HepG2 (cell line): ENCODE results near the gene C1orf74. TPM values are rescaled to one million over a fixed set of nuclear protein-coding genes. Genes with fewer than 3 reads are reported as not detected.

ENCODE experiments used
- ATAC-seq: fragments of 200-7000 bp; cut with Tn5 transposase; 3 replicates; pipeline ENCODE4 v1.9.1; 2020; ENCODE audit warnings: mild to moderate bottlenecking, moderate library complexity
- BruUV-seq: library from RNA; stranded (reverse); fragments of 400-500 nt; replicated peaks from 2 replicates; lab custom pipeline; 2021; lab: Mats Ljungman, UMichigan
- CTCF ChIA-PET: fragments of 300-600 bp; formaldehyde crosslinking; extraction: SDS; loops from one replicate; lab custom pipeline; 2021; ENCODE audit warnings: low total read pairs, inconsistent platforms, low intra/inter-chr PET ratio; lab: Yijun Ruan, JAX
- POLR2A ChIA-PET: fragments of 350-600 bp; sonication (Branson Sonifier 250); formaldehyde crosslinking; loops from one replicate; lab custom pipeline; 2020; ENCODE audit warnings: antibody characterized with exemption, inconsistent platforms; lab: Yijun Ruan, JAX
- DNase-seq: peaks from one replicate; pipeline ENCODE4 v3.0.0-alpha.2; 2015; ENCODE audit warnings: low spot score
- FAIRE-seq: peaks from 3 replicates; lab custom pipeline; 2011; peaks lifted over from hg19 to GRCh38; lab: Jason Lieb, UNC
- H2AFZ ChIP-seq: one replicate; pipeline ENCODE4 v1.6.1; 2011; ENCODE audit warnings: low read length, inconsistent platforms
- H3K27ac ChIP-seq: fragments of 300-600 bp; 3 replicates; pipeline ENCODE4 v1.8.0; 2011; ENCODE audit warnings: mixed run types, mild to moderate bottlenecking, mixed read lengths, low read length, inconsistent platforms; ENCODE audit not compliant: insufficient read depth; ENCODE audit errors: extremely low read length
- H3K27me3 ChIP-seq, 2 experiments: fragments of 200-600 bp in 1 of 2; 2 replicates in 1 of 2; 3 replicates in 1 of 2; pipeline versions ENCODE4 v1.6.0 to v1.8.0; 2011; ENCODE audit warnings: low read length in 2 of 2, mild to moderate bottlenecking in 2 of 2, moderate library complexity in 2 of 2, inconsistent platforms in 1 of 2; ENCODE audit not compliant: insufficient read depth in 2 of 2, control insufficient read depth in 1 of 2
- H3K36me3 ChIP-seq, 2 experiments: fragments of 200-600 bp in 1 of 2; replicated peaks in 1 of 2; 2 replicates in 1 of 2; 3 replicates in 1 of 2; pipeline versions ENCODE4 v1.5.1 to v1.8.0; 2011; ENCODE audit warnings: low read length in 2 of 2, inconsistent platforms in 1 of 2; ENCODE audit not compliant: insufficient read depth in 2 of 2, control insufficient read depth in 1 of 2
- H3K4me1 ChIP-seq: 2 replicates; pipeline ENCODE4 v1.5.1; 2012; ENCODE audit warnings: low read length, inconsistent platforms; ENCODE audit not compliant: insufficient read depth
- H3K4me2 ChIP-seq: 2 replicates; pipeline ENCODE4 v1.6.0; 2011; ENCODE audit warnings: low read depth, low read length, inconsistent platforms
- H3K4me3 ChIP-seq, 3 experiments: fragments of 200-600 bp in 1 of 3; sonication (generic), shearing (Covaris generic) in 1 of 3; replicated peaks in 1 of 3; 2 replicates each; pipeline ENCODE4 v1.5.1; 2011 to 2016; ENCODE audit warnings: low read length in 3 of 3, inconsistent platforms in 2 of 3, low read depth in 2 of 3, mild to moderate bottlenecking in 2 of 3, control low read depth in 1 of 3, mixed read lengths in 1 of 3; ENCODE audit not compliant: insufficient read depth in 1 of 3
- H3K79me2 ChIP-seq: one replicate; pipeline ENCODE4 v1.6.1; 2011; ENCODE audit warnings: low read length, inconsistent platforms; ENCODE audit not compliant: insufficient read depth
- H3K9ac ChIP-seq: 2 replicates; pipeline ENCODE4 v1.6.0; 2011; ENCODE audit warnings: mild to moderate bottlenecking, low read depth, low read length, inconsistent platforms; ENCODE audit not compliant: insufficient read depth
- H3K9me3 ChIP-seq: 2 replicates; pipeline ENCODE4 v1.5.1; 2012; ENCODE audit warnings: mild to moderate bottlenecking, low read length
- H4K20me1 ChIP-seq: 2 replicates; pipeline ENCODE4 v1.6.0; 2011; ENCODE audit warnings: inconsistent platforms, mild to moderate bottlenecking, low read length, moderate library complexity; ENCODE audit not compliant: insufficient read depth
- ATF4 ChIP-seq, 2 experiments: fragments of 450-650 bp in 1 of 2; sonication (generic) in 1 of 2; formaldehyde crosslinking; IDR thresholded peaks; 2 replicates each; pipeline versions ENCODE4 v1.5.0 to v1.8.0; 2020 to 2022; ENCODE audit warnings: mild to moderate bottlenecking in 1 of 2, missing genetic modification reagents in 1 of 2
- CENPT ChIP-seq: sonication (generic); formaldehyde crosslinking; IDR thresholded peaks from 2 replicates; pipeline ENCODE4 v1.8.0; 2022; ENCODE audit warnings: low read depth, mild to moderate bottlenecking, moderate library complexity, missing genetic modification reagents
- ELF3 ChIP-seq: IDR thresholded peaks from 2 replicates; pipeline ENCODE4 v1.6.1; 2016; ENCODE audit warnings: missing genetic modification reagents, missing compliant biosample characterization
- KDM6A ChIP-seq: IDR thresholded peaks from 2 replicates; pipeline ENCODE4 v1.6.1; 2016; ENCODE audit warnings: low read depth
- NFKB2 ChIP-seq: sonication (generic); formaldehyde crosslinking; IDR thresholded peaks from 2 replicates; pipeline ENCODE4 v1.4.0; 2020; ENCODE audit warnings: missing genetic modification reagents, borderline replicate concordance
- NRL ChIP-seq: sonication (generic); formaldehyde crosslinking; IDR thresholded peaks from 2 replicates; pipeline ENCODE4 v1.5.0; 2020; ENCODE audit warnings: missing genetic modification reagents, mild to moderate bottlenecking, moderate library complexity, borderline replicate concordance
- RELA ChIP-seq: sonication (generic); formaldehyde crosslinking; IDR thresholded peaks from 2 replicates; pipeline ENCODE4 v1.4.0; 2020; ENCODE audit warnings: missing genetic modification reagents
- SAP130 ChIP-seq: IDR thresholded peaks from 2 replicates; pipeline ENCODE4 v1.6.1; 2016; ENCODE audit warnings: low read depth
- SOX13 ChIP-seq, 3 experiments: fragments of 450-650 bp in 1 of 3; sonication (generic) in 1 of 3; formaldehyde crosslinking in 1 of 3; IDR thresholded peaks in 2 of 3; conservative IDR thresholded peaks in 1 of 3; 2 replicates each; pipeline versions ENCODE4 v1.5.0 to v1.6.1; 2016 to 2020; ENCODE audit warnings: antibody characterized with exemption in 1 of 3, mild to moderate bottlenecking in 1 of 3, missing compliant biosample characterization in 1 of 3, missing genetic modification reagents in 1 of 3, moderate library complexity in 1 of 3
- TAF15 ChIP-seq: fragments of 200-400 bp; formaldehyde crosslinking; IDR thresholded peaks from one replicate; pipeline ENCODE4 v1.6.1; 2018; ENCODE audit warnings: mild to moderate bottlenecking, low read depth, low read length; ENCODE audit not compliant: poor library complexity, severe bottlenecking
- ZBTB26 ChIP-seq: IDR thresholded peaks from 2 replicates; pipeline ENCODE4 v1.6.1; 2016; ENCODE audit warnings: missing compliant biosample characterization, missing genetic modification reagents, borderline replicate concordance
- ZKSCAN5 ChIP-seq: sonication (generic); formaldehyde crosslinking; IDR thresholded peaks from 2 replicates; pipeline ENCODE4 v1.5.1; 2020; ENCODE audit warnings: mild to moderate bottlenecking, missing genetic modification reagents
- ZNF382 ChIP-seq: sonication (generic); formaldehyde crosslinking; IDR thresholded peaks from 2 replicates; pipeline ENCODE4 v1.5.0; 2020; ENCODE audit warnings: missing genetic modification reagents, mild to moderate bottlenecking, borderline replicate concordance
- ZNF550 ChIP-seq: sonication (generic); formaldehyde crosslinking; IDR thresholded peaks from 2 replicates; pipeline ENCODE4 v1.4.0; 2020; ENCODE audit warnings: mild to moderate bottlenecking, missing genetic modification reagents, borderline replicate concordance
- ZNF629 ChIP-seq: sonication (generic); formaldehyde crosslinking; conservative IDR thresholded peaks from 2 replicates; pipeline ENCODE4 v1.5.0; 2020; ENCODE audit warnings: missing genetic modification reagents
- ZNF652 ChIP-seq: IDR thresholded peaks from 2 replicates; pipeline ENCODE4 v1.6.1; 2016; ENCODE audit warnings: low read depth, borderline replicate concordance
- ZNF674 ChIP-seq: sonication (generic); formaldehyde crosslinking; IDR thresholded peaks from 2 replicates; pipeline ENCODE4 v1.5.0; 2020; ENCODE audit warnings: low read depth, mild to moderate bottlenecking, missing genetic modification reagents
- WGBS: methylation state at CpG from one replicate; pipeline ENCODE4 v1.1.6; 2017; ENCODE audit warnings: low lambda C conversion rate; 5-methylcytosine and 5-hydroxymethylcytosine counted together
- in situ Hi-C: cut with HindIII; loops from 2 replicates; pipeline ENCODE4 v1.10.0; 2017; ENCODE audit warnings: low pct_unique_long_range_greater_than_20kb; ENCODE audit not compliant: extremely low pct_ligation_motif_present
- intact Hi-C: fragments of 100-400 bp; cut with micrococcal nuclease; formaldehyde crosslinking; loops from one replicate; pipeline ENCODE4 v1.10.0; 2022; ENCODE audit not compliant: unreplicated experiment
- polyA plus RNA-seq, 8 experiments: library from polyadenylated mRNA; depleted of rRNA in 3 of 8; stranded (reverse) in 7 of 8; unstranded in 1 of 8; fragments of >200 nt; fragmentation: Illumina TruSeq in 4 of 8; extraction: Trizol in 4 of 8; gene quantifications; 2 replicates each; pipeline versions ENCODE4 v1.2.1 to v1.2.3, GENCODE V29; 2011 to 2016; ENCODE audit warnings: low read depth in 4 of 8, missing spikeins in 1 of 8, mixed read lengths in 1 of 8; ENCODE audit not compliant: insufficient read depth in 1 of 8
- total RNA-seq, 5 experiments: library from RNA; depleted of rRNA; stranded (reverse); fragments of >200 nt; fragmentation: Illumina TruSeq; extraction: Trizol; gene quantifications; 2 replicates each; pipeline ENCODE4 v1.2.3, GENCODE V29; 2016; ENCODE audit warnings: low read depth in 1 of 5
- TF ChIP-seq, protein P1 (sequence below): sonication (generic); formaldehyde crosslinking; IDR thresholded peaks from 2 replicates; pipeline ENCODE4 v1.4.0; 2020; ENCODE audit warnings: missing genetic modification reagents
- TF ChIP-seq, protein P2 (sequence below): sonication (generic); formaldehyde crosslinking; IDR thresholded peaks from 2 replicates; pipeline ENCODE4 v1.4.0; 2020; ENCODE audit warnings: low read depth, mild to moderate bottlenecking, missing genetic modification reagents

The C1orf74 gene
- total and polyA plus RNA-seq, 2 of the 13 experiments (the other 11 are each of a cell fraction or from before 2014, with no cell fraction given) = 0.33 to 0.71 TPM

- FAIRE-seq (no peak), ATAC-seq (no peak; the same call in 2 of the 3 replicates), DNase-seq (no peak)
- in situ Hi-C loops (no loop called here), intact Hi-C loops (no loop called here)
- Histone ChIP-seq H2AFZ (no peak within 1 kb of the TSS), H3K4me3 (no peak within 1 kb of the TSS), H3K4me2 (no peak within 1 kb of the TSS), H3K27me3 (peaks cover 1 to 11% of the 10 kb centered on the region in 2 experiments; a peak in 1 of 5 replicates), H3K9ac (no peak within 1 kb of the TSS), H3K27ac (no peak within 1 kb of the TSS), H3K4me1 (no peaks in the 10 kb centered on the region), H3K36me3 (no peaks in the 10 kb centered on the region), H3K9me3 (no peaks in the 10 kb centered on the region), H3K79me2 (no peaks in the 10 kb centered on the region), H4K20me1 (no peaks in the 10 kb centered on the region)
- ChIA-PET POLR2A (no interaction called here), CTCF (no interaction called here)
- WGBS = 62% methylated on average over 33 of the region's 46 CpGs
- no TSS peak for BruUV-seq
- TF ChIP-seq ZNF382 (CRISPR knock-in tag) = no peak
- no peak for TF ChIP-seq RELA (CRISPR knock-in tag)
- TF ChIP-seq, protein P1, sequence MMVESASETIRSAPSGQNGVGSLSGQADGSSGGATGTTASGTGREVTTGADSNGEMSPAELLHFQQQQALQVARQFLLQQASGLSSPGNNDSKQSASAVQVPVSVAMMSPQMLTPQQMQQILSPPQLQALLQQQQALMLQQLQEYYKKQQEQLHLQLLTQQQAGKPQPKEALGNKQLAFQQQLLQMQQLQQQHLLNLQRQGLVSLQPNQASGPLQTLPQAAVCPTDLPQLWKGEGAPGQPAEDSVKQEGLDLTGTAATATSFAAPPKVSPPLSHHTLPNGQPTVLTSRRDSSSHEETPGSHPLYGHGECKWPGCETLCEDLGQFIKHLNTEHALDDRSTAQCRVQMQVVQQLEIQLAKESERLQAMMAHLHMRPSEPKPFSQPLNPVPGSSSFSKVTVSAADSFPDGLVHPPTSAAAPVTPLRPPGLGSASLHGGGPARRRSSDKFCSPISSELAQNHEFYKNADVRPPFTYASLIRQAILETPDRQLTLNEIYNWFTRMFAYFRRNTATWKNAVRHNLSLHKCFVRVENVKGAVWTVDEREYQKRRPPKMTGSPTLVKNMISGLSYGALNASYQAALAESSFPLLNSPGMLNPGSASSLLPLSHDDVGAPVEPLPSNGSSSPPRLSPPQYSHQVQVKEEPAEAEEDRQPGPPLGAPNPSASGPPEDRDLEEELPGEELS (CRISPR knock-in tag) = no peak
- TF ChIP-seq SAP130 = no peak
- no peak for TF ChIP-seq CENPT
- no peak for TF ChIP-seq ZNF629 (CRISPR knock-in tag)
- no peak for TF ChIP-seq TAF15
- no peak for TF ChIP-seq ZKSCAN5 (CRISPR knock-in tag)
- TF ChIP-seq NRL (CRISPR knock-in tag) = no peak
- TF ChIP-seq KDM6A (CRISPR knock-in tag) = no peak
- TF ChIP-seq ZNF674 = no peak
- no peak for TF ChIP-seq SOX13 (IDR thresholded peaks at IDR 0.05)
- TF ChIP-seq SOX13 (CRISPR knock-in tag; conservative IDR thresholded peaks at IDR 0.05 in 1 of 2, IDR thresholded peaks at IDR 0.05 in 1 of 2) = no peak
- no peak for TF ChIP-seq ZNF550 (CRISPR knock-in tag)
- TF ChIP-seq, protein P2, sequence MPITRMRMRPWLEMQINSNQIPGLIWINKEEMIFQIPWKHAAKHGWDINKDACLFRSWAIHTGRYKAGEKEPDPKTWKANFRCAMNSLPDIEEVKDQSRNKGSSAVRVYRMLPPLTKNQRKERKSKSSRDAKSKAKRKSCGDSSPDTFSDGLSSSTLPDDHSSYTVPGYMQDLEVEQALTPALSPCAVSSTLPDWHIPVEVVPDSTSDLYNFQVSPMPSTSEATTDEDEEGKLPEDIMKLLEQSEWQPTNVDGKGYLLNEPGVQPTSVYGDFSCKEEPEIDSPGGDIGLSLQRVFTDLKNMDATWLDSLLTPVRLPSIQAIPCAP (CRISPR knock-in tag) = no peak
- no peak for TF ChIP-seq ZBTB26
- no peak for TF ChIP-seq NFKB2
- no peak for TF ChIP-seq ATF4 (CRISPR knock-in tag; IDR thresholded peaks at IDR 0.05)
- no peak for TF ChIP-seq ZNF652
- TF ChIP-seq ELF3 = no peak
Observed at GRCh38 chr1:209805875-209806760, 21.8 kb upstream of the C1orf74 start, which contains the start of gene IRF6. TSS of gene IRF6 (minus strand) at chr1:209806142. CDS start at chr1:209801413, 4,729 bp downstream.
